NOMO-1 treated with dmso at 0.1 percent for 144 hours (cell line): ENCODE data around the gene AXIN1.

ENCODE experiments used
- DNase-seq: peaks from one replicate; lab custom pipeline; 2025; ENCODE audit not compliant: unreplicated experiment; lab: John Stamatoyannopoulos, UW

AXIN1 gene

DNA sequence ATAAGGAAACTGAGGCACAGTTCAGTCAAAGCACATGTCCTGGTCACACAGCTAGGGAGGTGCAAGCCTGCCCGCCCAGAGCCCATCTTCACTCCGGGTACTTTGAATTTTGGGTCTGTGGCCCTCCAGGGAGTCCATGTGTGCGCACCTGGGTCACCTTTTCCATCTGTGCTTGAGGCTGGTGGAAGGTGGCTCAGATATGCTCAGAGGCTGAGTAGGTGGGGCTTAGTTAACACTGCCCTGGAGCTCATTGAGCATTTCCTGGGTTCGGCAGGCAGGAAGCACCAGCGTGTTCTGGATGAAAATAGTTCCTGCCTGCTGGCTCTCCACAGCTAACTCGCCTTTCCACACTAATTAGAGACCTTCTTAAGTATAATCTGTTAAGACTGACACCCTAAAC is 98.7 kb downstream of the AXIN1 start:
- no peak for DNase-seq

GRCh38 chr16:252366-253337 is 99.9 kb downstream of the AXIN1 start:
- DNase-seq = no peak

GRCh38 chr16:249431-249830 is 103.1 kb downstream of the AXIN1 start:
- no peak for DNase-seq

DNA sequence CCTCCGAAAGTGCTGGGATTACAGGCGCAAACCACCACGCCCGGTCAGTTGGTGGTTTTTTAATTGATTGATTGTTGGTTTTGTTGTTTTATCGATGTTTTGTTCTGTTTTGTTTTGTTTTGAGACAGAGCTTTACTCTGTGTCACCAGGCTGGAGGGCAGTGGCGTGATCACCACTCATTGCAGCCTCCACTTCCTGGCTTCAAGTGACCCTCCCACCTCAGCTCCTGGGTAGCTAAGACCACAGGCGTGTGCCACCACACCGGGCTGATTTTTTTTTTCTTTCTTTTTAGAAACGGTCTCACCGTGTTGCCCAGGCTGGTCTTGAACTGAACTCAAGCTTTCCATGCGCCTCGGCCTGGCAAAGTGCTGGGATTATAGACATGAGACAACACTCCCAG is 105.5 kb downstream of the AXIN1 start:
- DNase-seq = no peak

GRCh38 chr16:245105-245504 is 107.4 kb downstream of the AXIN1 start:
- DNase-seq = no peak

GRCh38 chr16:243348-243747 is 109.2 kb downstream of the AXIN1 start:
- DNase-seq = no peak

- no peak for DNase-seq
Observed at GRCh38 chr16:242281-242680, 110.2 kb downstream of the AXIN1 start.

GRCh38 chr16:240559-240958 is 112.0 kb downstream of the AXIN1 start:
- DNase-seq = no peak

DNA sequence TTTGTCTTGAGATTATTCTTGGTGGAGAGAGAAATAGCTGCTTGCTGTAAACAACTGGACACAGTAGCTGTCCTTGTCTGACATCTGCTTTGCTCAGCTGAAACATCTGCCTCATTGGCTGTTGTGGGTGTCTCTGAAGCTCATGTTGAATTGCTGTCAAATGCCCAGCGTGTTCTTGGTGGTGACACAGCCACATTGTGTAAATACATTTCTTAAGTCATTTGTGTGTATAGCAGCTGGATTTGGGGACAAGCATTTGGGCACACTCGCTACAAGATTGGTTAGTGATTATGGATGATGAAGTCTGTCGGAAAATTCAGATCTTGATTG is 112.6 kb downstream of the AXIN1 start:
- DNase-seq = no peak
